ENCODE data around the gene OR8H2.
"Not testable (repeated sequence)": the region's sequence is repeated elsewhere in the genome, so short reads cannot be mapped to it uniquely, and the experiment has no call there.

OR8H2 gene

GRCh38 chr11:56103210-56103737 is at the start of gene OR8H2:
TSS of gene OR8H2 (plus strand) at chr11:56103687. CDS start at chr11:56105043, 1,356 bp downstream.
- no peak for DNase-seq

- not testable (repeated sequence) for DNase-seq
Measured at GRCh38 chr11:56056366-56056765, 47.1 kb upstream of the OR8H2 start.

- DNase-seq, result not testable (repeated sequence)
Measured at GRCh38 chr11:56057661-56058237, 45.7 kb upstream of the OR8H2 start.

- DNase-seq, result not testable (repeated sequence)
Measured at GRCh38 chr11:56058260-56058780, 45.2 kb upstream of the OR8H2 start.

DNA sequence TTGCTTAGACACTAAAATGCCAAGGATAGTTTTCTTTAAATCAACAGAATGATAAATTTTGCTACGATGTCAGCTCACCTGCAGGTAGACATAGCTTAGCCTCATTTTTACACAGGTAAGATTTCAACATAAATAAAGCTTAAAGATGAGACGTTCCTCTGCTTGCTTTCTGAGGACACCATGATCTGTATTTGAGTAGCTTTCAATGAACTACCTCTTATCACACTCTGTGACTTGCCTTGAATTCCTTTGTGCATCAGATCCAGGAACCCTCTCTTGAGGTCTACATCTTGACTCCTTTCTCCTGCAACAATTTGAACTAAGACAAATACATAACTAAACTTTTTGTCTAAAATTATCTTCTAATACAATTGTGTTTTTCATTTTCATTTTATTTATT is 36.5 kb upstream of the OR8H2 start:
- no peak for DNase-seq

DNA sequence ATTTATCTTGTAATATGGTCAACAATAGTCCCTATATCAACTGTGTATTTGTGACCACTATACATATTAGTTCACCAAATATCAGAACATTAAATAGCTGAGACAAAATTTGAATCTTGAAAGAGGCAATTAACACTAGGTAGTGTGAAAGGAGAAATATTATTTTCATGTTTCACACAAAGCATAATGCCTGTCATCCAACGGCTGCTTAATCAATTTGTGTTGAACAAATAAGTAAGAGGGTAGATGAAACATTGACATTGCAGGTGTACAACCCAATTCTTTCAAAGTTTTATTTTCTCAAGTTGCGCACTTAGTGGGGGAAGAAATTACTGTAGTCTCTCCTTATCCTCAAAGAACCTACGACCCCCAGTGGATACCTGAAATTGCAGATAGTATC is 13.8 kb upstream of the OR8H2 start:
- DNase-seq, result no peak

- DNase-seq, result no peak
Measured at GRCh38 chr11:56093008-56093407, 10.5 kb upstream of the OR8H2 start, which contains the start of gene OR8I2. TSS of gene OR8I2 (plus strand) at chr11:56093308. CDS start at chr11:56093308, 0 bp downstream.

DNA sequence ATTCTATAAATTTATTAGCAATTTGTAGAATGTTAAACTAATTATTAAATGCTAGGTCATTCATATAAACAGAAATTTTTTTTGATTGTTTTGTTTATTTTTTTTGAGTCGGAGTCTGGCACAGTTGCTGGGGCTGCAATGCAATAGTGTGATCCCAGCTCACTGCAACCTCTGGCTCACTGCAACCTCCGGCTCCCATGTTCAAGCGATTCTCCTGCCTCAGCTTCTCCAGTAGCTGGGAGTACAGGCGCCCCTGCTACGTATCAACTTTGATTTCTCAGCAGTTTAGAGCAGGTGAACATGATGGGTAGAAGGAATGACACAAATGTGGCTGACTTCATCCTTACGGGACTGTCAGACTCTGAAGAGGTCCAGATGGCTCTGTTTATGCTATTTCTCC is 18.6 kb downstream of the OR8H2 start, which contains the start of gene OR8H3:
TSS of gene OR8H3 (plus strand) at position 301 of the 400 bp plus-strand sequence. CDS start at position 301, 0 bp downstream.
- DNase-seq, result no peak

DNA sequence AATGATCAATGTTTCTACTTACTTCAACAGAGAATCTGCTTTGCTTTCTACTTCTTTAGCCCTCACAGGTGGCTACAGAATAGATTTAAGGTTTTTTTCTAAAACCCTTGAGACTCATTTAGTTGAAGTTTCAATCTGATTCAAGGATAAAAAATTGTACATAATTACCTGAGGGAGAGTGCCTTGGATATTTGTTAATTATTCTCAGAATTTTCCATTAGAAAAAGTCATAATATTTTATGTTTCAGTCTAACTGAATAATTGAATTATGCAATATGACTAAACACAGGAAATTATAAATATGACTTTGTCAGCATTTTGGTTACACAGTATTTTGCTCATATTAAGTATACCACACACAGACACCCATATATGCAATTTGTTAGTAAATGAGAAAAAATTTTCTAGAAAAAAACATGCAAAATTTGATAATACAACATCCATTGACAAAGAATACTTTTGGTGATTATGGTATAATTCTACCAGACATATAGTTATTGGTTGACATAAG is 36.7 kb downstream of the OR8H2 start, which contains the start of gene OR8J3:
TSS of gene OR8J3 (minus strand) at position 51 of the 511 bp plus-strand sequence. CDS start 2,483 bp downstream, outside the sequence.
- no peak for DNase-seq

GRCh38 chr11:56143681-56144080 is 40.2 kb downstream of the OR8H2 start:
- DNase-seq, result not testable (repeated sequence)

DNA sequence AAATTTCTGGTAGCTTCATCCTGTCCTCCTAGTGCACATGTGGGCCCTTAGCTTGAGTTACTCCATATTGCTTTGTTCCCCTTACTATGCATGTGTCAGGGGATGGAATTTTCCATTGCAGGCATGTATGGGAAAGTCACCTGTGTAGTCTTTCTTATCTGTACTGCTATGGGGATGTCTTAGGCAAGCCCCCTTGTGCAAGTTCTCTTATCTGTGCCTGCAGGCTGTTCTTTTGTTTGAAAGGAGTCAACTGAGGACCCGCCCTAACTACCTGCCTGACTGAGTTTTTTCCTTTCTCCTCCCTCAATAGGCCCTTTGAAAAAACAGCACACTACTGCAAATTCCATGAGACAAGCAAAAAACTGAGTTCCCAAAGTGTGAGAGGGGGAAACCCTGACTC is 47.9 kb downstream of the OR8H2 start:
- DNase-seq, result no peak

DNA sequence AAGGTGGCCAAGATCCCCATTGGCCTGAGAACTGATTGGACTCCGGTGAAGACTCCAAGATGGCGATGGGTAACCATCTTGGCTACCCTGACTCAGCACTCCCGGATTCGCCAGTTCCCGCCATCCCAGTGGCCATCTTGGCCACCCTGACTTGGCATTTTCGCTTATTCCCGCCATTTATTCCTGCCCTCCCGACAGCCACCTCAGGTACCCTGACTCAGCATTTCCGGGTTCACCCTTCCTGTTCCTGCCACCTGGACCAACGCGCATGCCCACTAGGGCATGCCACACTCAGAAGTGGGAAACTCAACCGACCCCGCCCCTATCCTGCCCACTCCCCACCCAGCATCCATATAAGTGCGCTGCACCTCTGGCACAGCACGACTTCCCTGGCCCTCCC is 48.8 kb downstream of the OR8H2 start:
- DNase-seq, result no peak
